Neural crest cell (in vitro differentiated cells): Measurements from ENCODE around the gene FASN. TPM values are rescaled to one million over a fixed set of nuclear protein-coding genes. Genes with fewer than 3 reads are reported as not detected.

ENCODE experiments used
- DNase-seq: peaks from one replicate; pipeline ENCODE4 v3.0.0; 2021; ENCODE audit warnings: low read depth, mixed read lengths, low spot score
- H3K27ac Mint-ChIP-seq: one replicate; pipeline ENCODE4 v1.8.0; 2021; ENCODE audit warnings: mild to moderate bottlenecking, mixed read lengths; ENCODE audit not compliant: unreplicated experiment
- H3K27me3 Mint-ChIP-seq: 2 replicates; pipeline ENCODE4 v1.8.0; 2021; ENCODE audit warnings: low read depth, mild to moderate bottlenecking, mixed read lengths
- H3K36me3 Mint-ChIP-seq: 2 replicates; pipeline ENCODE4 v1.8.0; 2021; ENCODE audit warnings: low read depth, mild to moderate bottlenecking, mixed read lengths
- H3K4me1 Mint-ChIP-seq: 2 replicates; pipeline ENCODE4 v1.8.0; 2021; ENCODE audit warnings: mixed read lengths
- H3K4me3 Mint-ChIP-seq: one replicate; pipeline ENCODE4 v1.8.0; 2021; ENCODE audit warnings: mild to moderate bottlenecking, mixed read lengths
- H3K9me3 Mint-ChIP-seq: 2 replicates; pipeline ENCODE4 v1.8.0; 2021; ENCODE audit warnings: mixed read lengths
- CTCF ChIP-seq: fragments of 200-600 bp; sonication (generic); conservative IDR thresholded peaks from 2 replicates; pipeline ENCODE4 v1.5.0; 2021; ENCODE audit warnings: antibody characterized with exemption, mild to moderate bottlenecking
- total RNA-seq: library from RNA; stranded (reverse); gene quantifications from 2 replicates; pipeline ENCODE4 v1.2.1, GENCODE V29; 2021

The FASN gene
- total RNA-seq, 1 donor from 2014 or later: 839 TPM

- Mint-ChIP-seq H3K36me3 (no peaks in the 10 kb centered on the region), H3K27ac (no peak overlapping the region), H3K4me3 (peak overlapping the region; percentile 67), H3K27me3 (no peaks in the 10 kb centered on the region), H3K4me1 (no peaks in the 10 kb centered on the region), H3K9me3 (no peaks in the 10 kb centered on the region)
- DNase-seq: no peak
- TF ChIP-seq CTCF: no peak
Observed at GRCh38 chr17:82055023-82055964, 42.7 kb downstream of the FASN start.

GRCh38 chr17:82054351-82055022, 43.5 kb downstream of the FASN start:
- H3K27ac Mint-ChIP-seq: no peak overlapping the region
- H3K36me3 Mint-ChIP-seq: no peaks in the 10 kb centered on the region
- no peak for TF ChIP-seq CTCF
- no peaks in the 10 kb centered on the region for H3K27me3 Mint-ChIP-seq
- no peak for DNase-seq
- peak overlapping the region; percentile 67 for H3K4me3 Mint-ChIP-seq
- no peaks in the 10 kb centered on the region for H3K9me3 Mint-ChIP-seq
- no peaks in the 10 kb centered on the region for H3K4me1 Mint-ChIP-seq

DNA sequence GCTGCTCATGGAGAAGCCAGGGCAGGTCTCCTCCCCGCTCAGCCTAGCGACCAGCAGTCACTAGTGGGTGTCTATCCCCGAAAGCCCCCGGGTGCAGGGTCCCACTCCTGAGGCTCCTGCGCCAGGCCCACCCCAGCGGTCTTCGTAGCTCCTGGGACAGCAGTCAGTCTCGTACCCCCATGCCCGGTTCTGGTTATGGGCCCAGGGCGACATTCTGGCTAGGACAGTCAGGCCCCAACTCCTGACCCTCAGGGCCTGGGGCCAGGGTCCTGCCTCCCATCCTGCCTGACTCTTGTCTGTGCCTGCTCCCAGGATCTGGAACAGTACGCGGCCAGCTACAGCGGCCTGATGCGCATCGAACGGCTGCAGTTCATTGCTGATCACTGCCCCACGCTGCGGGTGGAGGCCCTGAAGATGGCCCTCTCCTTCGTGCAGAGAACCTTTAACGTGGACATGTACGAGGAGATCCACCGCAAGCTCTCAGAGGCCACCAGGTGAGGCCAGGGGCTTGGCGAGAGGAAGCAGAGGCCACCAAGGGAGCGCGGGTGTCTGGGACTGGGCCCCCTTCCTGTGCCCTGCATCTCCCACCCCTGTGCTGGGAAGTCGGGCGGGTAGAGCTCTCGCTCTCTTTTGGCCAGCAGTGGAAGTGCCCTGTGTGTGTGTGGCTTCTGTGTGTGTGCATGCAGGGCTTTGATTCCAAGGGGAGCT, 44.3 kb downstream of the FASN start:
- H3K27me3 Mint-ChIP-seq: no peaks in the 10 kb centered on the region
- peak overlapping the region; percentile 87 for H3K4me3 Mint-ChIP-seq
- H3K4me1 Mint-ChIP-seq: no peaks in the 10 kb centered on the region
- H3K9me3 Mint-ChIP-seq: no peaks in the 10 kb centered on the region
- no peak overlapping the region for H3K27ac Mint-ChIP-seq
- H3K36me3 Mint-ChIP-seq: no peaks in the 10 kb centered on the region
- no peak for DNase-seq
- no peak for TF ChIP-seq CTCF

- no peaks in the 10 kb centered on the region for H3K27me3 Mint-ChIP-seq
- H3K27ac Mint-ChIP-seq: no peak overlapping the region
- no peaks in the 10 kb centered on the region for H3K4me1 Mint-ChIP-seq
- no peak for DNase-seq
- H3K36me3 Mint-ChIP-seq: no peaks in the 10 kb centered on the region
- no peaks in the 10 kb centered on the region for H3K9me3 Mint-ChIP-seq
- no peak for TF ChIP-seq CTCF
- peak overlapping the region; percentile 87 for H3K4me3 Mint-ChIP-seq
Observed at GRCh38 chr17:82053130-82053529, 44.9 kb downstream of the FASN start.

DNA sequence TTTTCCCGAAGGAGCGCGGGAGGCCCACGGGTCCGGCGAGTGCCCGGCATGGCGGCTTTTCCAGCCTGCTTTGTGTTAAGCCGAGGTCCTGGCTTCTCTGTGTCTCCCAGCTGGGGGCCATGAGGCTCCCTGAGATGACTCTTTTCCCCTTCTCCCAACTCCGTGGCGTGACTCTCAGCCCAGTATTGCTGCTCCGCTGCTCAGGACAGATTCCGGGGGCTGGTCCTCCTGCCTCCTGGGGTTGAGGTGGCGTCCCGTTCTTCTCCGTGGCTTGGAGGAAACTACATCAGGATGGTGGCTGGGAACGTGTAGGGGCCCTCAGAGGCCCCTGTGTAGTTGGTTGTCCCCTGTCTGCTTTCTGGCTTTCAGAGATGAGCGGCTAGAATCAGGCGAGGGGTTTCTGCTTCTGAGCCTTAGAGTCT, 45.4 kb downstream of the FASN start:
- Mint-ChIP-seq H3K36me3 (peaks cover 1% of the 10 kb centered on the region), H3K4me3 (peak overlapping the region; percentile 87), H3K27ac (peak overlapping the region; percentile 12), H3K4me1 (no peaks in the 10 kb centered on the region), H3K9me3 (no peaks in the 10 kb centered on the region), H3K27me3 (no peaks in the 10 kb centered on the region)
- no peak for DNase-seq
- TF ChIP-seq CTCF: no peak
